HG02610 (cell line): ENCODE measurements around the gene TBX1.

ENCODE experiments used
- ATAC-seq: cut with Tn5 transposase; IDR thresholded peaks from one replicate; pipeline ENCODE4 v1.9.1; 2021; ENCODE audit warnings: mild to moderate bottlenecking, moderate library complexity; ENCODE audit not compliant: unreplicated experiment

The TBX1 gene

GRCh38 chr22:19797086-19798002 is 36.8 kb downstream of the TBX1 start:
- ATAC-seq, result no peak

GRCh38 chr22:19798003-19798665 is 37.6 kb downstream of the TBX1 start:
- ATAC-seq, result no peak

- no peak for ATAC-seq
These were observed 38.3 kb downstream of the TBX1 start for GRCh38 chr22:19798891-19799293.

- no peak for ATAC-seq
These were observed 39.0 kb downstream of the TBX1 start for GRCh38 chr22:19799322-19800190.

GRCh38 chr22:19800306-19800705 is 39.7 kb downstream of the TBX1 start:
- no peak for ATAC-seq

GRCh38 chr22:19800761-19801244 is 40.2 kb downstream of the TBX1 start:
- no peak for ATAC-seq

- no peak for ATAC-seq
These were observed 40.9 kb downstream of the TBX1 start for GRCh38 chr22:19801340-19802000.

GRCh38 chr22:19802001-19802893 is 41.7 kb downstream of the TBX1 start:
- ATAC-seq, result no peak

- ATAC-seq, result no peak
These were observed 42.5 kb downstream of the TBX1 start for GRCh38 chr22:19802894-19803735.

GRCh38 chr22:19803736-19804267 is 43.2 kb downstream of the TBX1 start:
- ATAC-seq, result no peak

- ATAC-seq, result no peak
These were observed 45.2 kb downstream of the TBX1 start for GRCh38 chr22:19805821-19806212.

- ATAC-seq, result no peak
These were observed 45.9 kb downstream of the TBX1 start for GRCh38 chr22:19806213-19807160.

- ATAC-seq, result no peak
These were observed 46.8 kb downstream of the TBX1 start for GRCh38 chr22:19807161-19807913.

GRCh38 chr22:19807914-19808872 is 47.6 kb downstream of the TBX1 start:
- ATAC-seq, result no peak

GRCh38 chr22:19808873-19809478 is 48.4 kb downstream of the TBX1 start:
- ATAC-seq, result no peak
